Measurements from ENCODE around the gene MAGEB17.

The MAGEB17 gene

GRCh38 chrX:16125520-16126149, 41.6 kb upstream of the MAGEB17 start:
- H3K4me3 ChIP-seq (ENCODE audit: low read depth, low read length) = no peak overlapping the region
- no peak for DNase-seq (ENCODE audit: low read depth)

GRCh38 chrX:16130707-16131106, 36.6 kb upstream of the MAGEB17 start:
- no peak overlapping the region for H3K4me3 ChIP-seq (ENCODE audit: low read depth, low read length)
- TF ChIP-seq MYC (IDR thresholded peaks at IDR 0.05; ENCODE audit: low read depth, low read length) = no peak
- TF ChIP-seq POLR2A (IDR thresholded peaks at IDR 0.05; ENCODE audit: extremely low read depth, insufficient read length) = no peak
- no peak for TF ChIP-seq MAX (IDR thresholded peaks at IDR 0.05; ENCODE audit: low read depth, low read length)
- TF ChIP-seq CTCF (IDR thresholded peaks at IDR 0.05; ENCODE audit: low read depth, low read length) = no peak
- no peak for DNase-seq (ENCODE audit: low read depth)

More at GRCh38 chrX:16125520-16126149, 41.6 kb upstream of the MAGEB17 start:
- TF ChIP-seq POLR2A (IDR thresholded peaks at IDR 0.05; ENCODE audit: extremely low read depth, insufficient read length) = no peak

GRCh38 chrX:16134936-16135335, 32.3 kb upstream of the MAGEB17 start:
- H3K4me3 ChIP-seq (ENCODE audit: low read depth, low read length) = no peak overlapping the region
- DNase-seq (ENCODE audit: low read depth) = no peak
- TF ChIP-seq POLR2A (IDR thresholded peaks at IDR 0.05; ENCODE audit: extremely low read depth, insufficient read length) (no peak), MAX (IDR thresholded peaks at IDR 0.05; ENCODE audit: low read depth, low read length) (no peak), MYC (IDR thresholded peaks at IDR 0.05; ENCODE audit: low read depth, low read length) (no peak), CTCF (IDR thresholded peaks at IDR 0.05; ENCODE audit: low read depth, low read length) (no peak)

GRCh38 chrX:16136080-16136479, 31.2 kb upstream of the MAGEB17 start:
- no peak for DNase-seq (ENCODE audit: low read depth)
- H3K4me3 ChIP-seq (ENCODE audit: low read depth, low read length) = no peak overlapping the region
- no peak for TF ChIP-seq POLR2A (IDR thresholded peaks at IDR 0.05; ENCODE audit: extremely low read depth, insufficient read length)
- TF ChIP-seq CTCF (IDR thresholded peaks at IDR 0.05; ENCODE audit: low read depth, low read length) = no peak
- TF ChIP-seq MAX (IDR thresholded peaks at IDR 0.05; ENCODE audit: low read depth, low read length) = no peak
- TF ChIP-seq MYC (IDR thresholded peaks at IDR 0.05; ENCODE audit: low read depth, low read length) = no peak

GRCh38 chrX:16137416-16138107, 29.7 kb upstream of the MAGEB17 start:
- TF ChIP-seq POLR2A (IDR thresholded peaks at IDR 0.05; ENCODE audit: extremely low read depth, insufficient read length) = no peak
- TF ChIP-seq MYC (IDR thresholded peaks at IDR 0.05; ENCODE audit: low read depth, low read length) = no peak
- TF ChIP-seq MAX (IDR thresholded peaks at IDR 0.05; ENCODE audit: low read depth, low read length) = no peak
- TF ChIP-seq CTCF (IDR thresholded peaks at IDR 0.05; ENCODE audit: low read depth, low read length) = no peak
- no peak overlapping the region for H3K4me3 ChIP-seq (ENCODE audit: low read depth, low read length)
- DNase-seq (ENCODE audit: low read depth) = peak; percentile 1

GRCh38 chrX:16138108-16138427, 29.2 kb upstream of the MAGEB17 start:
- DNase-seq (ENCODE audit: low read depth) = peak; percentile 28
- TF ChIP-seq CTCF (IDR thresholded peaks at IDR 0.05; ENCODE audit: low read depth, low read length) = peak; percentile 22
- TF ChIP-seq POLR2A (IDR thresholded peaks at IDR 0.05; ENCODE audit: extremely low read depth, insufficient read length) = no peak
- no peak overlapping the region for H3K4me3 ChIP-seq (ENCODE audit: low read depth, low read length)

Data from NB4 (cell line).